ENCODE data around the gene UGCG.

DNA sequence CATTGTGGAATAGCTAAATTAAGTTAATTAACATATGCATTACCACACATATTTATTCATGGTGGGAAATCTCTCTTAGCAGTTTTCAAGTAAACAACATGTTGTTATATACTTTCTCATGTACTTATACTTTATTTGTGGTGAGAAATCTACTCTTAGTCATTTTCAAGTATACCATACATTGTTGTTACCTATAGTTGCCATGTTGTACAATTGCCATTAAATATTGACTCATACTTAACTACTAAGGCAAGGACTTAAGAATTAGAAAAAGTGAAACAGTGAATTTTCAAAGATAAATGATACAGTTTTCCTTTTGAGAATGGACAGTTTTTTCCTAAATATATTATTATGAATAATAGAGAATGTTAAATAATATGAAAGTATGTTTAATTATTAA is 27.7 kb downstream of the UGCG start:
- TF ChIP-seq, protein P1, sequence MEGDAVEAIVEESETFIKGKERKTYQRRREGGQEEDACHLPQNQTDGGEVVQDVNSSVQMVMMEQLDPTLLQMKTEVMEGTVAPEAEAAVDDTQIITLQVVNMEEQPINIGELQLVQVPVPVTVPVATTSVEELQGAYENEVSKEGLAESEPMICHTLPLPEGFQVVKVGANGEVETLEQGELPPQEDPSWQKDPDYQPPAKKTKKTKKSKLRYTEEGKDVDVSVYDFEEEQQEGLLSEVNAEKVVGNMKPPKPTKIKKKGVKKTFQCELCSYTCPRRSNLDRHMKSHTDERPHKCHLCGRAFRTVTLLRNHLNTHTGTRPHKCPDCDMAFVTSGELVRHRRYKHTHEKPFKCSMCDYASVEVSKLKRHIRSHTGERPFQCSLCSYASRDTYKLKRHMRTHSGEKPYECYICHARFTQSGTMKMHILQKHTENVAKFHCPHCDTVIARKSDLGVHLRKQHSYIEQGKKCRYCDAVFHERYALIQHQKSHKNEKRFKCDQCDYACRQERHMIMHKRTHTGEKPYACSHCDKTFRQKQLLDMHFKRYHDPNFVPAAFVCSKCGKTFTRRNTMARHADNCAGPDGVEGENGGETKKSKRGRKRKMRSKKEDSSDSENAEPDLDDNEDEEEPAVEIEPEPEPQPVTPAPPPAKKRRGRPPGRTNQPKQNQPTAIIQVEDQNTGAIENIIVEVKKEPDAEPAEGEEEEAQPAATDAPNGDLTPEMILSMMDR (IDR thresholded peaks at IDR 0.05) = no peak
- TF ChIP-seq TCF7L2 (IDR thresholded peaks at IDR 0.05; ENCODE audit: low read depth, low read length) = no peak
